ENCODE results near the gene MASP1.

DNA sequence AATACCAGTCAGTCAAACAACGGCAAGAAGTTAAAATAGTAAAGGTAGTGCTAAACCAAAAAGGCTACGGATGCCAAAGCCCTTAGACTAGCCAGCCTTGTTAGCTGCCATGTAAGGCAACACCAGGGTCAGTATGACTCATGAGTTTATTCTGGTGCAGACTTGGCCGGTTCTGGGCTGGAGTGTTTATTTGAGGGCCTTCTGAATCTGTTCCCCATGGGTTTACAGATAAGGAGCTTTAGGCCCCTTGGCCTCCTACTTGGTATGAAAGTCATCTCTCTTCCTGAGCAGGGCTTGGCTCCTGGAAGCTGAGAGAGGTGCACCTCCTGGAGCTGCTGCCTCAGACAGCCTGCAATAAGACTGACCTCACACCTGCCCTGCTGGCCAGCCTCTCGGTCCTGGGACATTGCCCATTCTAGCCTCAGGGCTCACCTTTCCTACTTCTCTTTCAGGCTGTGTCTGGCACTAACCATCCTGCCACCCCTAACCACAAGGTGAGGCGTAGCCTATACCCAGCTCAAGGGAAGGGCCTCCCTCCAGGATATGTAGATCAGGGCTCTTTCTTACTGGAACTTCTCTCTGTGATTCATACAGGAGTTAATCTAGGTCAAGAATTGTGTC, 104.6 kb downstream of the MASP1 start:
- TF ChIP-seq, protein P1, sequence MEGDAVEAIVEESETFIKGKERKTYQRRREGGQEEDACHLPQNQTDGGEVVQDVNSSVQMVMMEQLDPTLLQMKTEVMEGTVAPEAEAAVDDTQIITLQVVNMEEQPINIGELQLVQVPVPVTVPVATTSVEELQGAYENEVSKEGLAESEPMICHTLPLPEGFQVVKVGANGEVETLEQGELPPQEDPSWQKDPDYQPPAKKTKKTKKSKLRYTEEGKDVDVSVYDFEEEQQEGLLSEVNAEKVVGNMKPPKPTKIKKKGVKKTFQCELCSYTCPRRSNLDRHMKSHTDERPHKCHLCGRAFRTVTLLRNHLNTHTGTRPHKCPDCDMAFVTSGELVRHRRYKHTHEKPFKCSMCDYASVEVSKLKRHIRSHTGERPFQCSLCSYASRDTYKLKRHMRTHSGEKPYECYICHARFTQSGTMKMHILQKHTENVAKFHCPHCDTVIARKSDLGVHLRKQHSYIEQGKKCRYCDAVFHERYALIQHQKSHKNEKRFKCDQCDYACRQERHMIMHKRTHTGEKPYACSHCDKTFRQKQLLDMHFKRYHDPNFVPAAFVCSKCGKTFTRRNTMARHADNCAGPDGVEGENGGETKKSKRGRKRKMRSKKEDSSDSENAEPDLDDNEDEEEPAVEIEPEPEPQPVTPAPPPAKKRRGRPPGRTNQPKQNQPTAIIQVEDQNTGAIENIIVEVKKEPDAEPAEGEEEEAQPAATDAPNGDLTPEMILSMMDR (IDR thresholded peaks at IDR 0.05) = no peak
- TF ChIP-seq POLR2A (IDR thresholded peaks at IDR 0.05) = no peak
